ENCODE measurements around the gene TMEM238.

- TF ChIP-seq POLR2AphosphoS5 (IDR thresholded peaks at IDR 0.05; ENCODE audit: low read depth, low read length) = no peak
- no peak for TF ChIP-seq CTCF (IDR thresholded peaks at IDR 0.05)
- no peak for TF ChIP-seq TCF7L2 (IDR thresholded peaks at IDR 0.05; ENCODE audit: low read depth, low read length)
- TF ChIP-seq REST (IDR thresholded peaks at IDR 0.05; ENCODE audit: insufficient read depth in 1 of 2, low read depth in 2 of 2, low read length in 1 of 2) = no peak
- TF ChIP-seq SIN3A (IDR thresholded peaks at IDR 0.05; ENCODE audit: borderline replicate concordance, insufficient read depth, low read depth, low read length) = no peak
Observed at GRCh38 chr19:55419624-55420236, 35.6 kb upstream of the TMEM238 start.
